HepG2 (cell line): ENCODE results near the gene ZNF217. TPM values are rescaled to one million over a fixed set of nuclear protein-coding genes. Genes with fewer than 3 reads are reported as not detected.

Source experiments
- BRCA1 ChIP-seq: sonication (generic); formaldehyde crosslinking; IDR thresholded peaks from 2 replicates; pipeline ENCODE4 v1.4.0; 2020; ENCODE audit warnings: missing genetic modification reagents
- CBX5 ChIP-seq: sonication (generic); formaldehyde crosslinking; IDR thresholded peaks from 2 replicates; pipeline ENCODE4 v1.4.0; 2020; ENCODE audit warnings: missing genetic modification reagents, borderline replicate concordance
- GPN1 ChIP-seq: sonication (generic); formaldehyde crosslinking; IDR thresholded peaks from 2 replicates; pipeline ENCODE4 v1.5.1; 2020; ENCODE audit warnings: missing genetic modification reagents, borderline replicate concordance
- HDAC1 ChIP-seq: sonication (generic); formaldehyde crosslinking; IDR thresholded peaks from 2 replicates; pipeline ENCODE4 v1.5.1; 2020; ENCODE audit warnings: mild to moderate bottlenecking, missing genetic modification reagents
- HMG20B ChIP-seq: conservative IDR thresholded peaks from 2 replicates; pipeline ENCODE4 v1.6.1; 2016; ENCODE audit warnings: missing genetic modification reagents, missing compliant biosample characterization
- POLR2A ChIP-seq, 2 experiments: IDR thresholded peaks; 2 replicates each; pipeline ENCODE4 v1.6.1; 2011; ENCODE audit warnings: low read depth in 2 of 2, low read length in 2 of 2, mild to moderate bottlenecking in 1 of 2, moderate library complexity in 1 of 2; ENCODE audit not compliant: insufficient read depth in 1 of 2
- THYN1 ChIP-seq: sonication (generic); formaldehyde crosslinking; IDR thresholded peaks from 2 replicates; pipeline ENCODE4 v1.8.1; 2023; ENCODE audit warnings: low read depth, mild to moderate bottlenecking, moderate library complexity, missing genetic modification reagents, borderline replicate concordance
- XRCC5 ChIP-seq: fragments of 200-400 bp; formaldehyde crosslinking; optimal IDR thresholded peaks from 2 replicates; pipeline ENCODE3; 2017; ENCODE audit warnings: mild to moderate bottlenecking, low read length
- YY1 ChIP-seq: IDR thresholded peaks from 2 replicates; pipeline ENCODE4 v1.6.1; 2011; ENCODE audit warnings: low read length, low read depth, moderate library complexity, mild to moderate bottlenecking; ENCODE audit not compliant: insufficient read depth, insufficient replicate concordance
- ZNF253 ChIP-seq: sonication (generic); formaldehyde crosslinking; IDR thresholded peaks from 2 replicates; pipeline ENCODE4 v1.8.0; 2022; ENCODE audit warnings: mild to moderate bottlenecking, missing genetic modification reagents, borderline replicate concordance
- ZNF350 ChIP-seq: sonication (generic); formaldehyde crosslinking; IDR thresholded peaks from 2 replicates; pipeline ENCODE4 v1.4.0; 2020; ENCODE audit warnings: mild to moderate bottlenecking, low read depth, missing genetic modification reagents, borderline replicate concordance
- ZNF362 ChIP-seq: sonication (generic); formaldehyde crosslinking; IDR thresholded peaks from 2 replicates; pipeline ENCODE4 v1.4.0; 2020; ENCODE audit warnings: missing genetic modification reagents, mild to moderate bottlenecking, borderline replicate concordance
- ZNF598 ChIP-seq: sonication (generic); formaldehyde crosslinking; IDR thresholded peaks from 2 replicates; pipeline ENCODE4 v1.5.1; 2020; ENCODE audit warnings: mild to moderate bottlenecking, missing genetic modification reagents, borderline replicate concordance
- polyA plus RNA-seq, 8 experiments: library from polyadenylated mRNA; depleted of rRNA in 3 of 8; stranded (reverse) in 7 of 8; unstranded in 1 of 8; fragments of >200 nt; fragmentation: Illumina TruSeq in 4 of 8; extraction: Trizol in 4 of 8; gene quantifications; 2 replicates each; pipeline versions ENCODE4 v1.2.1 to v1.2.3, GENCODE V29; 2011 to 2016; ENCODE audit warnings: low read depth in 4 of 8, missing spikeins in 1 of 8, mixed read lengths in 1 of 8; ENCODE audit not compliant: insufficient read depth in 1 of 8
- total RNA-seq, 5 experiments: library from RNA; depleted of rRNA; stranded (reverse); fragments of >200 nt; fragmentation: Illumina TruSeq; extraction: Trizol; gene quantifications; 2 replicates each; pipeline ENCODE4 v1.2.3, GENCODE V29; 2016; ENCODE audit warnings: low read depth in 1 of 5
- TF ChIP-seq, protein P1 (sequence below): IDR thresholded peaks from 2 replicates; pipeline ENCODE4 v1.6.1; 2016; ENCODE audit warnings: low read depth, borderline replicate concordance
- TF ChIP-seq, protein P2 (sequence below): sonication (generic); formaldehyde crosslinking; conservative IDR thresholded peaks from 2 replicates; pipeline ENCODE4 v1.8.0; 2022; ENCODE audit warnings: missing genetic modification reagents
- TF ChIP-seq, protein P3 (sequence below): sonication (generic); formaldehyde crosslinking; conservative IDR thresholded peaks from 2 replicates; pipeline ENCODE4 v1.4.0; 2020; ENCODE audit warnings: missing genetic modification reagents

ZNF217 gene
- total and polyA plus RNA-seq, 2 of the 13 experiments (the other 11 are each of a cell fraction or from before 2014, with no cell fraction given): 22.3 to 29.8 TPM

DNA sequence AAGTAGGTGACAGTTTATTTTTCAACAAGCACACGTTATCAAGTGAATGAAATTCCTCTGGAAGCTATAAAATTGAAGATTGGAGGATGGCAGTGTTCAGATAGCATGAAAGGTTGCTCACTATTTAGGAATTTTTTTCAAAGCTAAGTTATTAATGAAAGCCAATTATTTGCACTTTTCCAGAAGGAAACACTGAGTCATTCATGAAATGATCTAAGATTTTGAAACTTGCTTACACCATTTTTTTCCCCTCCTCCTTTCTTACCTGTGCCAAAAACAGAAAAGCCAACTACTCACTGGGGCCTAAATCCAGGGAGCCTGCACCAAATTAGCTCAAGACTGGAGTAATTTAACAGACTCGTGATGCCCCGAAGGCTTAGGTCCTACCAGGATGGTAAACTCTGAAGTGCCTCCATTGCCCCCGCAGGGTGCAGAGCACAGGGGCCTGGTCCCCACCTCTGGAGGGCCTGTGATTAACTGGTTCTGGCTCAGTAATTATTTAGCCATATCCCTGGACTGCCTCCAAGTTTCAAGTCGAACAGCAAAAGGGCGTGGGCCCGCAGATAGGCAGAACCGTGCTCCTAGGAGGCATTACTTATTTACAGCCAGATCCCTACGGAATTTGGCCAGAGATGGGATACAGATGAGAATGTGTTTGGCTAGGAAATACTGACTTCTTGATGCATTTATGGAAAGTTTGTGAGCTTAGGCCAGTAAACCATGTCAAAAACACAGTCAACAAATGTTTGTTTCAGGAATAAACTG is 28.0 kb upstream of the ZNF217 start (continued):
- peak; percentile 65 for TF ChIP-seq HDAC1 (CRISPR knock-in tag)
- TF ChIP-seq ZNF350 (CRISPR knock-in tag): no peak
- TF ChIP-seq, protein P1, sequence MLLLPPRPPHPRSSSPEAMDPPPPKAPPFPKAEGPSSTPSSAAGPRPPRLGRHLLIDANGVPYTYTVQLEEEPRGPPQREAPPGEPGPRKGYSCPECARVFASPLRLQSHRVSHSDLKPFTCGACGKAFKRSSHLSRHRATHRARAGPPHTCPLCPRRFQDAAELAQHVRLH (CRISPR knock-in tag): 0 out of 2 replicates have a peak, but pooled peaks have one; percentile 50
- no peak for TF ChIP-seq BRCA1
- TF ChIP-seq YY1: peak; percentile 19
- no peak for TF ChIP-seq THYN1 (CRISPR knock-in tag)
- TF ChIP-seq CBX5: peak; percentile 23; the same call in 1 of the 2 replicates
- no peak for TF ChIP-seq ZNF253 (CRISPR knock-in tag)
- TF ChIP-seq POLR2A (IDR thresholded peaks at IDR 0.05; ENCODE audit: insufficient read depth in 1 of 2, low read depth in 2 of 2, low read length in 2 of 2): no peak
- TF ChIP-seq ZNF362: no peak
- TF ChIP-seq XRCC5: peak; percentile 32
- 0 out of 2 replicates have a peak, but pooled peaks have one; percentile 36 for TF ChIP-seq HMG20B (CRISPR knock-in tag)
- TF ChIP-seq ZNF598: peak; percentile 85; the same call in 1 of the 2 replicates
- 0 out of 2 replicates have a peak, but pooled peaks have one; percentile 46 for TF ChIP-seq GPN1 (CRISPR knock-in tag)
- TF ChIP-seq, protein P2, sequence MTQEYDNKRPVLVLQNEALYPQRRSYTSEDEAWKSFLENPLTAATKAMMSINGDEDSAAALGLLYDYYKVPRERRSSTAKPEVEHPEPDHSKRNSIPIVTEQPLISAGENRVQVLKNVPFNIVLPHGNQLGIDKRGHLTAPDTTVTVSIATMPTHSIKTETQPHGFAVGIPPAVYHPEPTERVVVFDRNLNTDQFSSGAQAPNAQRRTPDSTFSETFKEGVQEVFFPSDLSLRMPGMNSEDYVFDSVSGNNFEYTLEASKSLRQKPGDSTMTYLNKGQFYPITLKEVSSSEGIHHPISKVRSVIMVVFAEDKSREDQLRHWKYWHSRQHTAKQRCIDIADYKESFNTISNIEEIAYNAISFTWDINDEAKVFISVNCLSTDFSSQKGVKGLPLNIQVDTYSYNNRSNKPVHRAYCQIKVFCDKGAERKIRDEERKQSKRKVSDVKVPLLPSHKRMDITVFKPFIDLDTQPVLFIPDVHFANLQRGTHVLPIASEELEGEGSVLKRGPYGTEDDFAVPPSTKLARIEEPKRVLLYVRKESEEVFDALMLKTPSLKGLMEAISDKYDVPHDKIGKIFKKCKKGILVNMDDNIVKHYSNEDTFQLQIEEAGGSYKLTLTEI (CRISPR knock-in tag): no peak
- TF ChIP-seq, protein P3, sequence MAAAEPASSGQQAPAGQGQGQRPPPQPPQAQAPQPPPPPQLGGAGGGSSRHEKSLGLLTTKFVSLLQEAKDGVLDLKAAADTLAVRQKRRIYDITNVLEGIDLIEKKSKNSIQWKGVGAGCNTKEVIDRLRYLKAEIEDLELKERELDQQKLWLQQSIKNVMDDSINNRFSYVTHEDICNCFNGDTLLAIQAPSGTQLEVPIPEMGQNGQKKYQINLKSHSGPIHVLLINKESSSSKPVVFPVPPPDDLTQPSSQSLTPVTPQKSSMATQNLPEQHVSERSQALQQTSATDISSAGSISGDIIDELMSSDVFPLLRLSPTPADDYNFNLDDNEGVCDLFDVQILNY: 0 out of 2 replicates have a peak, but pooled peaks have one; percentile 51
